ENCODE results near the gene ARL2.

- TF ChIP-seq CTCF (IDR thresholded peaks at IDR 0.05; ENCODE audit: insufficient read depth, low read depth, low read length) (no peak), EZH2 (IDR thresholded peaks at IDR 0.05; ENCODE audit: insufficient read depth, low read length) (no peak)
Measured at GRCh38 chr11:65045728-65046127, 31.8 kb downstream of the ARL2 start.

Measured in astrocyte (in vitro differentiated cells and primary cell).